ENCODE results near the gene TFR2.

The TFR2 gene

DNA sequence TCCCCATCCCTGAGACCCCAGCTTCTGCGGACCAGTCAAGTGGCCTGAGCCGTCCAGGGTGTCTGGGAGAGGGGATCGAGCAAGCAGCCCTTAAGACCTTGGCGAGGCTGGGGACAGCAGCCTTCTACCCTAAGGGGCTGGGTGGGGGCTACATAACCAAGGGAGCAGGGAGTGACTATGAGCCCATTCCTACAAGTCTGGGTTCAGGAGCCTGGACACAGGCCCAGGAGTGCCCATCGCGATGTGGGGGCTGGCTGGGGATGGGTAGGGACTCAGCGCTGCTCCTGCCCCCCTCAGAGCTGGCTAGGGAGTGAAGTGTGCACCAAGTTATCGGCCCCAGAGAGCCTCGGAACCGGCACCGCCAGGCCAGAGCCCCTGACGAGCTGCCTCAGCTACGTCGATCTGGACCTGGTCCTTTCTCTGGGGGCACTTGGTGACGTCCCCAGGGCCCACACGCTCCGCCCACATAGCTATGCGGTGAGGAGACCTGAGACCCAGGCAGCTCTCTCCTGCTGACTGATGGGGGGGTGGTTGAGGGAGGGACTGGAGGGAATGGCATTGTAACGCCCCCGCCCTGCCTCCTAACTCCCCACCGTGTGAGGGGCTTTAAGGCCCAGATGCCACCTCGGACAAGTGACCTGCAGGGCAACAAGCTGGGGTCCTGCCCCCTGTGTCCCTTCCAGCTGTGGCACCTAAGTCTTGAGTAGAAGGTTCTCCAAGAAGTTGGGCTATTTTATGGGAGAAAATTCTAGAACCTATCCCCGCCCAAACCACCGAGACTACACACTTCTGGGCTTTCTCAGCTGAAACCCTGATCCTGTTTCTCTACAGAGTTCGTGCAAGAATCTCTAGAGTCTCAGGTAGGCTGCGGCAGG, 70.2 kb downstream of the TFR2 start:
- no peak for DNase-seq

Data from NCI-H2081 (cell line).